GM23338 (cell line): ENCODE data around the gene DHFR2. TPM values are rescaled to one million over a fixed set of nuclear protein-coding genes. Genes with fewer than 3 reads are reported as not detected.

Experiments
- ATAC-seq: fragments of 200-7000 bp; cut with Tn5 transposase; 3 replicates; pipeline ENCODE4 v1.9.1; 2020
- DNase-seq: peaks from one replicate; pipeline ENCODE4 v3.0.0-alpha.2; 2015; ENCODE audit warnings: low spot score
- H2AFZ ChIP-seq: fragments of 200-600 bp; sonication (generic); 2 replicates; pipeline ENCODE4 v1.8.0; 2016; ENCODE audit warnings: antibody characterized with exemption, mild to moderate bottlenecking, moderate library complexity
- H3F3A ChIP-seq: fragments of 200-600 bp; sonication (generic); replicated peaks from 2 replicates; pipeline ENCODE4 v1.8.0; 2017; ENCODE audit warnings: antibody characterized with exemption, mixed run types, low read depth
- H3K27ac ChIP-seq: fragments of 200-600 bp; sonication (generic); 2 replicates; pipeline ENCODE4 v1.6.1; 2016; ENCODE audit warnings: low read depth
- H3K27me3 ChIP-seq: fragments of 200-600 bp; sonication (generic); 2 replicates; pipeline ENCODE4 v1.8.0; 2016; ENCODE audit warnings: mild to moderate bottlenecking, mixed run types, moderate library complexity; ENCODE audit not compliant: insufficient read depth
- H3K36me3 ChIP-seq: fragments of 200-600 bp; sonication (generic); 2 replicates; pipeline ENCODE4 v1.8.0; 2016; ENCODE audit warnings: mild to moderate bottlenecking; ENCODE audit not compliant: insufficient read depth
- H3K4me1 ChIP-seq: fragments of 200-600 bp; sonication (generic); 2 replicates; pipeline ENCODE4 v1.8.0; 2016; ENCODE audit warnings: mild to moderate bottlenecking, moderate library complexity; ENCODE audit not compliant: insufficient read depth
- H3K4me2 ChIP-seq: fragments of 200-600 bp; sonication (generic); 2 replicates; pipeline ENCODE4 v1.7.1; 2017; ENCODE audit warnings: mixed run types
- H3K4me3 ChIP-seq: fragments of 200-600 bp; sonication (generic); 2 replicates; pipeline ENCODE4 v1.6.1; 2016; ENCODE audit warnings: mixed run types
- H3K79me2 ChIP-seq: fragments of 200-600 bp; sonication (generic); replicated peaks from 2 replicates; pipeline ENCODE4 v1.8.0; 2017; ENCODE audit warnings: mild to moderate bottlenecking; ENCODE audit not compliant: insufficient read depth
- H3K9me2 ChIP-seq: fragments of 200-600 bp; sonication (generic); 2 replicates; pipeline ENCODE4 v1.8.0; 2017; ENCODE audit not compliant: insufficient read depth
- H4K20me1 ChIP-seq: fragments of 200-600 bp; sonication (generic); replicated peaks from 2 replicates; pipeline ENCODE4 v1.8.0; 2017; ENCODE audit warnings: mild to moderate bottlenecking; ENCODE audit not compliant: insufficient read depth
- H3K27ac Mint-ChIP-seq: 2 replicates; pipeline ENCODE4 v1.8.0; 2020; ENCODE audit warnings: inconsistent platforms, mild to moderate bottlenecking, moderate library complexity, mixed read lengths
- H3K27me3 Mint-ChIP-seq: 3 replicates; pipeline ENCODE4 v1.8.0; 2022; ENCODE audit warnings: low read depth, mild to moderate bottlenecking, moderate library complexity, mixed read lengths, inconsistent platforms; ENCODE audit not compliant: insufficient read depth, poor library complexity
- H3K36me3 Mint-ChIP-seq: 3 replicates; pipeline ENCODE4 v1.8.0; 2021; ENCODE audit warnings: low read depth, mild to moderate bottlenecking, inconsistent platforms, moderate library complexity, mixed read lengths
- H3K4me1 Mint-ChIP-seq: 3 replicates; pipeline ENCODE4 v1.8.0; 2020; ENCODE audit warnings: mild to moderate bottlenecking, inconsistent platforms, mixed read lengths
- H3K4me3 Mint-ChIP-seq: 3 replicates; pipeline ENCODE4 v1.8.0; 2021; ENCODE audit warnings: moderate library complexity, mild to moderate bottlenecking, inconsistent platforms, mixed read lengths
- H3K9me3 Mint-ChIP-seq: 3 replicates; pipeline ENCODE4 v1.8.0; 2020; ENCODE audit warnings: moderate library complexity, mild to moderate bottlenecking, inconsistent platforms, mixed read lengths
- CREB1 ChIP-seq: fragments of 250-450 bp; sonication (Bioruptor Pico); IDR thresholded peaks from 2 replicates; pipeline ENCODE4 v1.5.0; 2020; ENCODE audit warnings: low read depth, mild to moderate bottlenecking, moderate library complexity
- EZH2 ChIP-seq: fragments of 200-600 bp; sonication (generic); IDR thresholded peaks from one replicate; pipeline ENCODE4 v1.8.0; 2017; ENCODE audit warnings: antibody characterized with exemption, mild to moderate bottlenecking, low read depth; ENCODE audit not compliant: unreplicated experiment
- EZH2phosphoT487 ChIP-seq: fragments of 200-600 bp; sonication (generic); IDR thresholded peaks from one replicate; pipeline ENCODE4 v1.8.1; 2018; ENCODE audit warnings: antibody characterized with exemption; ENCODE audit not compliant: unreplicated experiment
- JUNB ChIP-seq: IDR thresholded peaks from one replicate; pipeline ENCODE4 v1.6.1; 2016; ENCODE audit warnings: antibody characterized with exemption; ENCODE audit not compliant: unreplicated experiment
- NANOG ChIP-seq: IDR thresholded peaks from 2 replicates; pipeline ENCODE4 v1.6.1; 2016; ENCODE audit warnings: antibody characterized with exemption, borderline replicate concordance
- POLR2AphosphoS5 ChIP-seq: IDR thresholded peaks from 2 replicates; pipeline ENCODE4 v1.6.1; 2016; ENCODE audit warnings: antibody characterized with exemption, low read depth
- STAT1 ChIP-seq: IDR thresholded peaks from one replicate; pipeline ENCODE4 v1.6.1; 2016; ENCODE audit warnings: antibody characterized with exemption; ENCODE audit not compliant: unreplicated experiment
- ZNF114 ChIP-seq: fragments of 250-450 bp; sonication (Bioruptor Pico); IDR thresholded peaks from 2 replicates; pipeline ENCODE4 v1.5.0; 2020; ENCODE audit warnings: mild to moderate bottlenecking, moderate library complexity
- ZNF331 ChIP-seq: fragments of 250-450 bp; sonication (Bioruptor Pico); IDR thresholded peaks from 2 replicates; pipeline ENCODE4 v1.5.0; 2020; ENCODE audit warnings: low read depth, mild to moderate bottlenecking, moderate library complexity
- polyA plus RNA-seq: library from polyadenylated mRNA; unstranded; fragments of >200 nt; fragmentation: Nextera tagmentation; extraction: Ambion mirVana; gene quantifications from 2 replicates; pipeline ENCODE4 v1.2.1, GENCODE V29; 2016
- total RNA-seq: library from RNA; depleted of rRNA; stranded (reverse); fragments of >200 nt; shearing (Covaris generic); gene quantifications from 2 replicates; pipeline ENCODE4 v1.2.3, GENCODE V29; 2014
- TF ChIP-seq, protein P1 (sequence below), 2 experiments: fragments of 200-600 bp in 1 of 2; sonication (generic) in 1 of 2; conservative IDR thresholded peaks; 2 replicates each; pipeline versions ENCODE4 v1.5.1 to v1.6.1; 2016 to 2017; ENCODE audit warnings: antibody characterized with exemption in 2 of 2, low read depth in 2 of 2, mild to moderate bottlenecking in 2 of 2, moderate library complexity in 1 of 2
- TF ChIP-seq, protein P2 (sequence below): IDR thresholded peaks from 2 replicates; pipeline ENCODE4 v1.6.1; 2016; ENCODE audit warnings: antibody characterized with exemption
- TF ChIP-seq, protein P3 (sequence below): fragments of 250-450 bp; sonication (Bioruptor Pico); IDR thresholded peaks from 2 replicates; pipeline ENCODE4 v1.5.0; 2020; ENCODE audit warnings: mild to moderate bottlenecking, moderate library complexity
- TF ChIP-seq, protein P4 (sequence below): IDR thresholded peaks from one replicate; pipeline ENCODE4 v1.6.1; 2018; ENCODE audit warnings: antibody characterized with exemption; ENCODE audit not compliant: unreplicated experiment

The DHFR2 gene
- total and polyA plus RNA-seq, 2 experiments from 2014 or later, result 1.1 to 1.6 TPM

DNA sequence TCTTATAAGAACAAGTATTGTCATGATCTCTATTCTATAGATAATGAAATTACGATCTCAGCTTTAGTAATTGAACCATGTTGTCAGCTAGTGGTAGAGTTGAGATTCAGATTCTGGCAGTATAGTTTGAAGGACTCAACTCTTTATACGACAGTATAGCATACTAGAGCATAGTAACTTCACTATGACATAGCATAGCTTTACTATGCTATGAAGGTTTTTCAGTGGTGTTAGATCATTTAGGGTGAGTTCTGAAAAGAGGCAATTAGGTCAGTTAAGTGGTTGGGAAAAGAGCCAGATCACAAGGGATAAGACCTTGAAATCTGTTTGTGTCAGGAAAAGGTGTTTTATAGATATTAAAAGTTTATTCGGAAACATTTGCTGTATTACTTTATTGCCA lies 42.4 kb downstream of the DHFR2 start:
- H2AFZ ChIP-seq, result no peak overlapping the region
- H3K36me3 ChIP-seq, result no peaks in the 10 kb centered on the region
- H3K27me3 ChIP-seq, result no peaks in the 10 kb centered on the region
- no peaks in the 10 kb centered on the region for H3K9me3 Mint-ChIP-seq
- no peak for ATAC-seq
- no peaks in the 10 kb centered on the region for H3K36me3 Mint-ChIP-seq
- no peak overlapping the region for H3K4me3 ChIP-seq
- no peaks in the 10 kb centered on the region for H3F3A ChIP-seq
- no peak for DNase-seq
- no peak overlapping the region for H3K27ac Mint-ChIP-seq
- no peaks in the 10 kb centered on the region for H3K79me2 ChIP-seq
- no peaks in the 10 kb centered on the region for H3K4me1 Mint-ChIP-seq
- H3K4me2 ChIP-seq, result no peak overlapping the region
- no peaks in the 10 kb centered on the region for H3K4me1 ChIP-seq
- H3K9me2 ChIP-seq, result no peaks in the 10 kb centered on the region
- TF ChIP-seq, protein P1, sequence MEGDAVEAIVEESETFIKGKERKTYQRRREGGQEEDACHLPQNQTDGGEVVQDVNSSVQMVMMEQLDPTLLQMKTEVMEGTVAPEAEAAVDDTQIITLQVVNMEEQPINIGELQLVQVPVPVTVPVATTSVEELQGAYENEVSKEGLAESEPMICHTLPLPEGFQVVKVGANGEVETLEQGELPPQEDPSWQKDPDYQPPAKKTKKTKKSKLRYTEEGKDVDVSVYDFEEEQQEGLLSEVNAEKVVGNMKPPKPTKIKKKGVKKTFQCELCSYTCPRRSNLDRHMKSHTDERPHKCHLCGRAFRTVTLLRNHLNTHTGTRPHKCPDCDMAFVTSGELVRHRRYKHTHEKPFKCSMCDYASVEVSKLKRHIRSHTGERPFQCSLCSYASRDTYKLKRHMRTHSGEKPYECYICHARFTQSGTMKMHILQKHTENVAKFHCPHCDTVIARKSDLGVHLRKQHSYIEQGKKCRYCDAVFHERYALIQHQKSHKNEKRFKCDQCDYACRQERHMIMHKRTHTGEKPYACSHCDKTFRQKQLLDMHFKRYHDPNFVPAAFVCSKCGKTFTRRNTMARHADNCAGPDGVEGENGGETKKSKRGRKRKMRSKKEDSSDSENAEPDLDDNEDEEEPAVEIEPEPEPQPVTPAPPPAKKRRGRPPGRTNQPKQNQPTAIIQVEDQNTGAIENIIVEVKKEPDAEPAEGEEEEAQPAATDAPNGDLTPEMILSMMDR (conservative IDR thresholded peaks at IDR 0.05; ENCODE audit: low read depth in 2 of 2), result no peak
- TF ChIP-seq, protein P2, sequence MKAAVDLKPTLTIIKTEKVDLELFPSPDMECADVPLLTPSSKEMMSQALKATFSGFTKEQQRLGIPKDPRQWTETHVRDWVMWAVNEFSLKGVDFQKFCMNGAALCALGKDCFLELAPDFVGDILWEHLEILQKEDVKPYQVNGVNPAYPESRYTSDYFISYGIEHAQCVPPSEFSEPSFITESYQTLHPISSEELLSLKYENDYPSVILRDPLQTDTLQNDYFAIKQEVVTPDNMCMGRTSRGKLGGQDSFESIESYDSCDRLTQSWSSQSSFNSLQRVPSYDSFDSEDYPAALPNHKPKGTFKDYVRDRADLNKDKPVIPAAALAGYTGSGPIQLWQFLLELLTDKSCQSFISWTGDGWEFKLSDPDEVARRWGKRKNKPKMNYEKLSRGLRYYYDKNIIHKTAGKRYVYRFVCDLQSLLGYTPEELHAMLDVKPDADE, result no peak
- no peak for TF ChIP-seq EZH2phosphoT487
- no peak for TF ChIP-seq STAT1
- TF ChIP-seq, protein P3, sequence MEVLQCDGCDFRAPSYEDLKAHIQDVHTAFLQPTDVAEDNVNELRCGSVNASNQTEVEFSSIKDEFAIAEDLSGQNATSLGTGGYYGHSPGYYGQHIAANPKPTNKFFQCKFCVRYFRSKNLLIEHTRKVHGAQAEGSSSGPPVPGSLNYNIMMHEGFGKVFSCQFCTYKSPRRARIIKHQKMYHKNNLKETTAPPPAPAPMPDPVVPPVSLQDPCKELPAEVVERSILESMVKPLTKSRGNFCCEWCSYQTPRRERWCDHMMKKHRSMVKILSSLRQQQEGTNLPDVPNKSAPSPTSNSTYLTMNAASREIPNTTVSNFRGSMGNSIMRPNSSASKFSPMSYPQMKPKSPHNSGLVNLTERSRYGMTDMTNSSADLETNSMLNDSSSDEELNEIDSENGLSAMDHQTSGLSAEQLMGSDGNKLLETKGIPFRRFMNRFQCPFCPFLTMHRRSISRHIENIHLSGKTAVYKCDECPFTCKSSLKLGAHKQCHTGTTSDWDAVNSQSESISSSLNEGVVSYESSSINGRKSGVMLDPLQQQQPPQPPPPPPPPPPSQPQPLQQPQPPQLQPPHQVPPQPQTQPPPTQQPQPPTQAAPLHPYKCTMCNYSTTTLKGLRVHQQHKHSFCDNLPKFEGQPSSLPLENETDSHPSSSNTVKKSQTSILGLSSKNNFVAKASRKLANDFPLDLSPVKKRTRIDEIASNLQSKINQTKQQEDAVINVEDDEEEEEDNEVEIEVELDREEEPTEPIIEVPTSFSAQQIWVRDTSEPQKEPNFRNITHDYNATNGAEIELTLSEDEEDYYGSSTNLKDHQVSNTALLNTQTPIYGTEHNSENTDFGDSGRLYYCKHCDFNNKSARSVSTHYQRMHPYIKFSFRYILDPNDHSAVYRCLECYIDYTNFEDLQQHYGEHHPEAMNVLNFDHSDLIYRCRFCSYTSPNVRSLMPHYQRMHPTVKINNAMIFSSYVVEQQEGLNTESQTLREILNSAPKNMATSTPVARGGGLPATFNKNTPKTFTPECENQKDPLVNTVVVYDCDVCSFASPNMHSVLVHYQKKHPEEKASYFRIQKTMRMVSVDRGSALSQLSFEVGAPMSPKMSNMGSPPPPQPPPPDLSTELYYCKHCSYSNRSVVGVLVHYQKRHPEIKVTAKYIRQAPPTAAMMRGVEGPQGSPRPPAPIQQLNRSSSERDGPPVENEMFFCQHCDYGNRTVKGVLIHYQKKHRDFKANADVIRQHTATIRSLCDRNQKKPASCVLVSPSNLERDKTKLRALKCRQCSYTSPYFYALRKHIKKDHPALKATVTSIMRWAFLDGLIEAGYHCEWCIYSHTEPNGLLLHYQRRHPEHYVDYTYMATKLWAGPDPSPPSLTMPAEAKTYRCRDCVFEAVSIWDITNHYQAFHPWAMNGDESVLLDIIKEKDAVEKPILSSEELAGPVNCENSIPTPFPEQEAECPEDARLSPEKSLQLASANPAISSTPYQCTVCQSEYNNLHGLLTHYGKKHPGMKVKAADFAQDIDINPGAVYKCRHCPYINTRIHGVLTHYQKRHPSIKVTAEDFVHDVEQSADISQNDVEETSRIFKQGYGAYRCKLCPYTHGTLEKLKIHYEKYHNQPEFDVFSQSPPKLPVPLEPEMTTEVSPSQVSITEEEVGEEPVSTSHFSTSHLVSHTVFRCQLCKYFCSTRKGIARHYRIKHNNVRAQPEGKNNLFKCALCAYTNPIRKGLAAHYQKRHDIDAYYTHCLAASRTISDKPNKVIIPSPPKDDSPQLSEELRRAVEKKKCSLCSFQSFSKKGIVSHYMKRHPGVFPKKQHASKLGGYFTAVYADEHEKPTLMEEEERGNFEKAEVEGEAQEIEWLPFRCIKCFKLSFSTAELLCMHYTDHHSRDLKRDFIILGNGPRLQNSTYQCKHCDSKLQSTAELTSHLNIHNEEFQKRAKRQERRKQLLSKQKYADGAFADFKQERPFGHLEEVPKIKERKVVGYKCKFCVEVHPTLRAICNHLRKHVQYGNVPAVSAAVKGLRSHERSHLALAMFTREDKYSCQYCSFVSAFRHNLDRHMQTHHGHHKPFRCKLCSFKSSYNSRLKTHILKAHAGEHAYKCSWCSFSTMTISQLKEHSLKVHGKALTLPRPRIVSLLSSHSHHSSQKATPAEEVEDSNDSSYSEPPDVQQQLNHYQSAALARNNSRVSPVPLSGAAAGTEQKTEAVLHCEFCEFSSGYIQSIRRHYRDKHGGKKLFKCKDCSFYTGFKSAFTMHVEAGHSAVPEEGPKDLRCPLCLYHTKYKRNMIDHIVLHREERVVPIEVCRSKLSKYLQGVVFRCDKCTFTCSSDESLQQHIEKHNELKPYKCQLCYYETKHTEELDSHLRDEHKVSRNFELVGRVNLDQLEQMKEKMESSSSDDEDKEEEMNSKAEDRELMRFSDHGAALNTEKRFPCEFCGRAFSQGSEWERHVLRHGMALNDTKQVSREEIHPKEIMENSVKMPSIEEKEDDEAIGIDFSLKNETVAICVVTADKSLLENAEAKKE, result no peak
- no peak for TF ChIP-seq EZH2
- no peak for TF ChIP-seq POLR2AphosphoS5
- no peak for TF ChIP-seq NANOG
- no peak for TF ChIP-seq CREB1 (CRISPR knock-in tag)
- TF ChIP-seq ZNF114 (CRISPR knock-in tag), result no peak
- TF ChIP-seq JUNB, result no peak
- no peak for TF ChIP-seq ZNF331 (CRISPR knock-in tag)
- TF ChIP-seq, protein P4, sequence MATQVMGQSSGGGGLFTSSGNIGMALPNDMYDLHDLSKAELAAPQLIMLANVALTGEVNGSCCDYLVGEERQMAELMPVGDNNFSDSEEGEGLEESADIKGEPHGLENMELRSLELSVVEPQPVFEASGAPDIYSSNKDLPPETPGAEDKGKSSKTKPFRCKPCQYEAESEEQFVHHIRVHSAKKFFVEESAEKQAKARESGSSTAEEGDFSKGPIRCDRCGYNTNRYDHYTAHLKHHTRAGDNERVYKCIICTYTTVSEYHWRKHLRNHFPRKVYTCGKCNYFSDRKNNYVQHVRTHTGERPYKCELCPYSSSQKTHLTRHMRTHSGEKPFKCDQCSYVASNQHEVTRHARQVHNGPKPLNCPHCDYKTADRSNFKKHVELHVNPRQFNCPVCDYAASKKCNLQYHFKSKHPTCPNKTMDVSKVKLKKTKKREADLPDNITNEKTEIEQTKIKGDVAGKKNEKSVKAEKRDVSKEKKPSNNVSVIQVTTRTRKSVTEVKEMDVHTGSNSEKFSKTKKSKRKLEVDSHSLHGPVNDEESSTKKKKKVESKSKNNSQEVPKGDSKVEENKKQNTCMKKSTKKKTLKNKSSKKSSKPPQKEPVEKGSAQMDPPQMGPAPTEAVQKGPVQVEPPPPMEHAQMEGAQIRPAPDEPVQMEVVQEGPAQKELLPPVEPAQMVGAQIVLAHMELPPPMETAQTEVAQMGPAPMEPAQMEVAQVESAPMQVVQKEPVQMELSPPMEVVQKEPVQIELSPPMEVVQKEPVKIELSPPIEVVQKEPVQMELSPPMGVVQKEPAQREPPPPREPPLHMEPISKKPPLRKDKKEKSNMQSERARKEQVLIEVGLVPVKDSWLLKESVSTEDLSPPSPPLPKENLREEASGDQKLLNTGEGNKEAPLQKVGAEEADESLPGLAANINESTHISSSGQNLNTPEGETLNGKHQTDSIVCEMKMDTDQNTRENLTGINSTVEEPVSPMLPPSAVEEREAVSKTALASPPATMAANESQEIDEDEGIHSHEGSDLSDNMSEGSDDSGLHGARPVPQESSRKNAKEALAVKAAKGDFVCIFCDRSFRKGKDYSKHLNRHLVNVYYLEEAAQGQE, result no peak
- no peak overlapping the region for H3K4me3 Mint-ChIP-seq
- H3K27ac ChIP-seq, result no peak overlapping the region
- H3K27me3 Mint-ChIP-seq, result no peaks in the 10 kb centered on the region
- no peaks in the 10 kb centered on the region for H4K20me1 ChIP-seq
